GM19463 (cell line): ENCODE results near the gene FUT7.

Experiments used
- ATAC-seq: cut with Tn5 transposase; IDR thresholded peaks from one replicate; pipeline ENCODE4 v1.9.1; 2021; ENCODE audit warnings: mild to moderate bottlenecking, moderate library complexity; ENCODE audit not compliant: unreplicated experiment

The FUT7 gene

DNA sequence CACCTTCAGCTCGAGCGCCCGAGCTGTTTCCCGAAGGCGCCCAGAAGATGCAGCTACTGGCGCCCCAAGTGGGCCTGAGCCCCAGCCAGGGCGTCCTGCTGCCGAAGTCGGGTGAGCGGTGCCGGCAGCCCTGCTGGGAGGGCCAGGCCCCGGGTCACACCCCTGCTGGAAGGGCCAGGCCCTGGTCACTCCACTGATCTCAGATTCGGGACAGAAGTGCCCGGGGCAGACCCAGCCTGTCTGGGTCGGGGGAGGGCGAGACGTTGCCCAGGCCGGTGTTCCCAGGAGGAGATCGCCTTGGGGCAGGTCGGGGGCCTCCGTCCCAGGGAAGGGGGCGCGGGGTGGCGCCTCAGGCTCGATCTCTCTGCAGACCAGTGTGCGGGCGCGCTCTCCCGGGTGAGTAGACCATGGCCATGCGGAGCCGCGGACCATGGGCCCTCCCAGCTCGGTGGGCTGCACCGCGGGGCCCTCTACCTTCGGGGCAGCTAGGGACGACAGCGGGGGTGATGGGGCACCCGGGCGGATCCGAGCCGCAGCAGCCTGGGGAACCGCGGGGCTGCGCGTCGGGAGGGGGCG, 46.8 kb downstream of the FUT7 start:
- no peak for ATAC-seq

- ATAC-seq = no peak
Measured at GRCh38 chr9:136984464-136985026, 47.3 kb downstream of the FUT7 start.

DNA sequence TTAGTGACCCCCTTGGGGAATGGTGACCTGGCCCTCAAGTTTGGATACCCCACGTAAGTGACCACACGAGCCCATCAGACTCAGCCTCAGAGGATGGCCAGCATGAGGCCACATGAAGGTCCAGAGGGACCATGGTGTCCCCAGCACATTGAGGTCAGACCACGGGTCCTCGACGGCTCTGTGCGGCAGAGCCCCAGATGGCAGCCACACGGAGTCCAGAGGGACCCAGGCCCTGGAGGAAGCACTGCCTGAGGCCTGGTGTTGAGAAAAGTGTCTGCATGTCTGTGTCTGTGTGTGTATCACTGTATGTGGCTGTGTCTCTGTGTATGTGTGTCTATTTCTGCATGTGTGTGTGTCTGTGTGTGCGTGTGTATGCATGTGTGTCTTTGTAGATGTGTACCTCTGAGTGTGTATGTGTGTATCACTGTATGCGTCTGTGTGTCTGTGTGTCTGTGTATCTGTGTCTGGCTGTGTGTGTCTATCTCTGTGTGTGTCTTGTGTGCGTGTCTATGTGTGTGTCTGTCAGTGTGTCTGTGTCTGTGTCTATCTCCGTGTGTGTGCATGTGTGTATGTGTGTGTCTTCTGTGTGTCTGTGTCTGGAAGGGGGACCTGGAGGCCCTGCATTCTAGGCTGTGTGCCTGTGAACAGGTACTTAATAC, 48.1 kb downstream of the FUT7 start:
- no peak for ATAC-seq

GRCh38 chr9:136983167-136983566, 48.7 kb downstream of the FUT7 start:
- no peak for ATAC-seq

- ATAC-seq = no peak
Measured at GRCh38 chr9:136982232-136983051, 49.4 kb downstream of the FUT7 start, which contains the start of gene LCNL1. Gene LCNL1 (plus strand): TSS chr9:136982993. CDS start chr9:136983587, 594 bp downstream.

DNA sequence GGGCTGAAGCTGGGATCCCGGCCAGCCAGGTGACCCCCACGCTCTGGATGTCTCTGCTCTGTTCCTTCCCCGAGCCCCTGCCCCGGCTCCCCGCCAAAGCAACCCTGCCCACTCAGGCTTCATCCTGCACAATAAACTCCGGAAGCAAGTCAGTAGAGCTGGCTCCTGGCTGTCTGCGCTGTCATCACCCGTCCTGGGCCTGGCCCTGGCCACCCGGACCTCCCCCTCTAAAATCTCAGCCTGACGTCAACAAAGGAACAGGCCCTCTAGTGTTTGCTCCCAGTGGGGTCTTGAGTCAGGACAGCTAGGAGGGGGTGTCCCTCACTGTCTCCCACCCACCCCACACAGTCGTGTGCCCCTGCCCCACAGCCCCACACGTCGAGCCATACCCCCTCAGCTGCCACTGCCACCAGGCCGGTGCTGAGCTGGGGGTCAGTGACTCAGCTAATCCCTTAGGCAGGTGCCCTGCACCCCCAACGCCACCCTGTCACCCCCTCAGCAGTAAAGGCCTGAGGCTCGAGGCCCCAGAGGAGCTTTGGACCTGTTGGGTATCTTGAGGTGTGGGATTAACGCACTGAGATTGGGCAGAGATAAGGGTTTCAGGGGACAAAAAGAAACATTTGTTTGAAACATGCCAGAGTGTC, 50.2 kb downstream of the FUT7 start:
- no peak for ATAC-seq

- no peak for ATAC-seq
Measured at GRCh38 chr9:136980669-136981478, 51.0 kb downstream of the FUT7 start.
